Activated CD4-positive, alpha-beta T cell treated with anti-CD3 and anti-CD28 coated beads, Interleukin-2, amount 50 U/mL, for 4 hours (primary cell): Measurements from ENCODE around the gene GRHL3.

ENCODE experiments used
- DNase-seq, 2 experiments: peaks; one replicate each; pipeline ENCODE4 v3.0.0-alpha.2; 2020

Gene GRHL3

GRCh38 chr1:24293392-24294227 is 25.5 kb upstream of the GRHL3 start:
- DNase-seq, result no peak

DNA sequence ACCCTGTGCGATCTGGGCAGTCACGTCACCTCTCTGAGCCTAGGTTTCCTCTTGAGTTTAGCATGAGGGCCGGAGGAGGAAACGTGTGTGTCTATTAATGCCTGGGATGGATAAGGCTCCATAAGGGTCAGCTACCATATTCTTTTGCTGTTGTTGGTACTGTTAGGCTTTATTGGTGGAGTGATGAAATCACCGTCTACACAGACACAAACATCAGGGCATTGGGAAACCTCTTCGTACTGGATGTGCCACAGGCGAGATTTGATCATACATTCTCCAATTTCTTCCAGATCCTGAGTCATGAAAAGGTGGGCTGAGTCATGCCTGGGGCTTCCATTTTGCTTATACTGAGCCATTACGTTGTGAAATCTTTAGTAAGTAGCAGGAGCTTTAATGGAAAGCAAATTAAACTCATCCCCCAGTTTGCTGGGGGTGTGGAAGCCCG is 24.9 kb upstream of the GRHL3 start:
- DNase-seq, result no peak

DNA sequence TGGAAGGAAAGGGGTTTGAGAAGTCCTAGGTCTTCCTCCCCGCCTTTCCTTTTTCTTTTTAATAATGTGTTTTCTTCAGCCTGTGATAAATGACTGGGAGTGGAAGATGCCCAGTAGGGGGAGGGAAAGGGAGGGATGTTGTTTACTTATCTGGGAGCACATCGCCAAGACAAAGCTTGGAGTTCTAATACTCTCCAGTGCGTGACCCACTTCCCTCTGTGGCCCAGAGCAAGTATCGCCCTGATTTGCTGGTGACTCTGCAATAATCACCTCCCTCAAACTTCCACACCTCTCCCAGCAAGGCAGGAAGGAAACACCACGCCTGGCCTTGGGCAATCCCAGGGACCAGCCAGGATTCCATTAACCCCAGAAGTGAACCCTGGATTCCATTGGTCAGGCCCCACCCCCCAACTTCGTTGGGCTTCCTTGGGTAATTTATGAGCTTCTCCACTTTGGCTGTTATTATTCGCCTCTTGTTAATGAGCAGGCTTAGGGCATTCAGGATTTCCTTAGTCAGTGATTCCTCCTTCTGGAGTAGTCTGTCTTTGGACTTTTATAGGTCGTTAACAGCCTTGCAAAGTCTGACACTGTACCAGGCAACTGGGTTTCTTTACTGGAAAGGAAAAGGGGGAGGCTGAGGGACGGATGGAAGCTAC is 24.3 kb upstream of the GRHL3 start:
- no peak for DNase-seq

- DNase-seq, result no peak
These were observed 23.6 kb upstream of the GRHL3 start for GRCh38 chr1:24295535-24295934.

DNA sequence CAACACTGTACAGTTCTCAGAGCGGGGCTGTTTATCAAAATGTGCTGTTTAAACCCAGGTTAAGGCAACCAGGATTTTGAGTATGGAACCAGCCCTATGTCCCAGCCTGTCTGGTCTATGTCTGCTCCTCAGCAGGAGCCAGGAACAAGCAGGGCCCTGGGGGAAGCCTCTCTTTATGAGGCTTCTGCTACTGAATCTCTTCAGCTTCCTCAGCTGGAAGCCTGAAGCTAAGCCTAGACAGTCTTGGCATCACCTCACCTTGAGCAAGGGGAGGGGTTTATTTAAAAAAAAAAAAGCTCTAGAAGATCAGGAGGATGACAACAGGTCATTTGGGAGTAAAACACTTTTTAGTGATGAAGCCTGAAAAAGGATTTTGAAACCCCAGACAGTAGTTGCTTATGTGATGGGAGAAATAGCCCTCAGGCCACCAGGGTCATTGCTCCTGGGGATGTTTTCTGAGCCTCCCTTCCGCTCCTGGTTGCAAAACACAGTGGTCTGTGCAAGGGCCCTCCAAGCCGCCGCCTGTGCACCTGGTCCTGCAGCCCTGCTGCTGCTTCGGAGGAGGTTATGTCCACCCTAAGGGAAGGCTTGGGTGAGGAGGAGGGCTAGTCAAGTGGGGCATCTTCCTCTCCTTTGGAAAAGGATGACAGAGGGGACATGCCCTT is 21.8 kb upstream of the GRHL3 start:
- no peak for DNase-seq

- no peak for DNase-seq
These were observed 21.3 kb upstream of the GRHL3 start for GRCh38 chr1:24297852-24298232.

DNA sequence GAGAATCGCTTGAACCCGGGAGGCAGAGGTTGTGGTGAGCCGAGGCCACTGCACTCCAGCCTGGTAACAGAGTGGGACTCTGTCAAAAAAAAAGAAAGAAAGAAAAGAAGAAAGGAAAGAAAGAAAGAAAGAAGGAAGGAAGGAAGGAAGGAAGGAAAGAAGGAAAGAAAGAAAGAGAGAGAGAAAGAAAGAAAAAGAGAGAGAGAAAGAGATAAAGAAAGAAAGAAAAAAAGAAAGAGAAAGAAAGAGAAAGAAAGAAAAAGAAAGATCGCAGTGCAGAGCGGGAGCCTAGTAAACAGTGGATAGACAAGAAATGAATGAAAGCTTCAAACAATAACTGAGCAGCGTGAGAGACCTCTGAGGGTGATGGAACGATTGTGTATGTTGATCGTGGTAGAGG is 20.6 kb upstream of the GRHL3 start:
- DNase-seq, result no peak

- DNase-seq, result no peak
These were observed 19.3 kb upstream of the GRHL3 start for GRCh38 chr1:24299901-24300300.

GRCh38 chr1:24300971-24301784 is 18.0 kb upstream of the GRHL3 start:
- no peak for DNase-seq

DNA sequence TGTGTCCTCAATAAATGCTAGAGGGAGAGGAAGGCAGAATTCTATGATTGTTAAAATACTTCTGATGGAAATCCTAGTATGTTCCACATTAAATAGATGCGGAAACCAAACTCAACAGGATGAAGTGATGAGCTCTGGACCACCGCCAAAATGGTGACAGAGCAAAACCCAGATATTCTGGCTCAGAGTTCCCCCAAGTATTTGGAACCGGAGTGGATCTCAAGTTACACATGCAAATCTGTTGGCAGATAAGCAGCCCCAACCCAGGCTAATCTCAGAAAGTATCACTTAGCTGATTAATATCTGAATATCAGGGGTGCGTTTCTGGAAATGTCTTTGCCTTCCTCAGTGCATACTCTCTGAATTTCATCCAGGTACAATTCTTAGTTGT is 17.4 kb upstream of the GRHL3 start:
- DNase-seq, result no peak

- no peak for DNase-seq
These were observed 16.9 kb upstream of the GRHL3 start for GRCh38 chr1:24302209-24302611.

- DNase-seq, result no peak
These were observed 15.6 kb upstream of the GRHL3 start for GRCh38 chr1:24303600-24303999.

GRCh38 chr1:24304763-24305162 is 14.4 kb upstream of the GRHL3 start:
- no peak for DNase-seq

- no peak for DNase-seq
These were observed 10.7 kb upstream of the GRHL3 start for GRCh38 chr1:24308365-24309015.

DNA sequence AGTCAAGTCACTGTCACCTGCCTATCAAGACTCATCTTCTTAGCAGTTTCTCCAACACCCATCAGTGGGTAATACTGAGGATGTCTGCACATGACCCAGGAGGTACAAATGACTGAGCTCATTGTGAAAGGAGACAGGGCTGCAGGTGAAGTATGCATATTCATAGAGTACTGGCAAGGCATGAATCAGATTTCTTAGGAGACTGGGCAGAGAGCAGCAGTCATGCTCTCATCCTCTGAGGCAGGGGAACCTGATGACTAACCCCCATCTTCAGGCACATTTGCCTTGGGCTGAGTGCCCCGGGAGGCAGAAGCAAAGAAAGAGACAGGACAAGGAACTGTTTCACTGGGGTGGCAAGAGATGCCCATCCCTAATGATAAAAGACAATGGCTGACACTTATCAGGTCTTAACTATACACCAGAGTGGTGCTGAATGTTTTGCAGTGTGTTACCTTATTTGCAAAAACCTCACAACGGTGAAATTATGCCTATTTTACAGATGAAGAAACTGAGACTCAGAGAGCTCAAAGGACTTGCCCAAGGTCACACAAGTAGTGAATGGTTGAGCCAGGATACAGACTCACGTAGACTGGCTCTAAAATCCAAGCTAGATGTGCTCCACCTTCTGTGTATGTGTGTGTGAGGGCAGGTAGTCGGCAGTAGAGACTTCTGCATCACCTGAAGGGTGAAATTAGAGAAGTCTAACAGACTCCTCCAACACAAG is 9.2 kb upstream of the GRHL3 start:
- no peak for DNase-seq

DNA sequence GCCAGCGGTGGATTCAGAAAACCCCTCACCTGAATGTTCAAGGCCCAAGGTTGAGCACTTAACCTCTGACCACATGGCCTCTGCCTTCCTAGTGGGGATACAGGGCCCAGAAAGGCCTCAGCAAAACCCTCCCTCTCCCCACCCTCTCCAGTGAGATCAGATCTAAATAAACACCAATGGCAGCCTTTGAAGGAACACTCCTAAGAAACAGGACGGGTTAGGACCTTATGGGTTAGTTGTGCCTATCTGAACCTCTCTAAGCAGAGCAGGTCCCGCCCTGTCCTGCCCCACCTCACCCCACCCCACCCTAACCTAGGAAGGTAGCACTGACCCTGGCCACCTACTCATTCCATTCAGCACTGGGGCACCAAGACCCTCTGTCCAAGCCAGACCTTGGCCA is 7.9 kb upstream of the GRHL3 start:
- no peak for DNase-seq

GRCh38 chr1:24311741-24312140 is 7.4 kb upstream of the GRHL3 start:
- DNase-seq, result no peak

- no peak for DNase-seq
These were observed 3.8 kb upstream of the GRHL3 start for GRCh38 chr1:24315391-24315790.

GRCh38 chr1:24316645-24317044 is 2.5 kb upstream of the GRHL3 start:
- no peak for DNase-seq

DNA sequence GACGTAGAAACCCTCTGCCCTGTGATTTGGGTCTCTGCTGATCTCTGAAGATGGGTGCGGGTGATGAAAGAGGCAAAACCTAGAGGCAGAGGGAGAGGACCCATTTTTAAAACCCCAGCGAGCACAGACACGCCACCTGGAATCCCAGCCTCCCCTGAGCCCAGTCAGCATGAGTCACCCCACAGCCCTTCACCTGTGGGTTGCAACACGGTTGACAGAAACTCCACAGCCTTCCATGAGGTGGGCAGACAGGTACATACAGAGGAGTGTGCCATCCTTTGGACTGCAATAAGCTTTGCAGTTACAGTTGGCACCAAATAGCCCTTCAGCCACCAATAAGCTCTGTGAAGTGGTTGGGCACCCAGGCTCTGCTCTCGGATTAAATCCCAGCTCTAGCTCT is 2.1 kb upstream of the GRHL3 start:
- DNase-seq, result no peak

DNA sequence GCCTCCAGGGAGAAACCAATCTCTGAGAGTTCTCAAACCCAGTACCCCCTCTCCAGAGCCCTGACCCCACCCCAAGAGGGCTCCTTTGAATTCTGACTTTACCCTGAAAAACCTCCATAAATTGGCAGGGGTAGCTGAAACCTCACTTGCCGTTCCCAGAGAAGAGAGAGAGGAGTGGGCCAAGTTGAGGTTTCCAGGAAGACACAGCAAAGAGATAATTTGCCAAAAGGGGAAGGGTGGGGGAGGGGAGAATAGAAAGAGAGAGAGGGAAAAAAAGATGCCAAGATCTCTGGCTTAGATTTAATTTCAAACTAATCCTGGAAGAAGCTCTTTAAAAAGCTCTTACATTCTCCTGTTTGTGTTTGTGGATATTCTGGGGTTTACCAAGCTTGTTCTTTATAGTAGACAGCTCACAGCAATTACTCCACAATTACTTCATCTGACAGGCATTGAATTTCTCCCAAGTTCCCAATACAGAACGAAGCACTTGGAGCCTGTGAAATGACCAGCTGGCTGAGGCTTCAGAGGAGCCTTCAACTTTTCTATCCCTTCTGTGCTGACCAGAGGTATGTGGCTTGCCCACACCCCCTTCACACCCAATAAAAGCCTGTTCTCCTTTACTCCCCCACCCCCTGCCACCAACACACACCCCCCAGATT is 1.1 kb upstream of the GRHL3 start:
- DNase-seq, result no peak
